ENCODE data around the gene CEMIP. TPM values are rescaled to one million over a fixed set of nuclear protein-coding genes. Genes with fewer than 3 reads are reported as not detected.

CEMIP gene
- total RNA-seq, 1 donor from 2014 or later, result 5.3 TPM

- DNase-seq (ENCODE audit: low read depth) (no peak), FAIRE-seq (no peak)
- H3K36me3 ChIP-seq (ENCODE audit: control insufficient read depth, insufficient read depth, low read length), result no peaks in the 10 kb centered on the region
- no peak overlapping the region for H3K4me3 ChIP-seq (ENCODE audit: low read depth, low read length)
- TF ChIP-seq CTCF (IDR thresholded peaks at IDR 0.05; ENCODE audit: insufficient read depth, low read length, severe bottlenecking), result no peak
- no peaks in the 10 kb centered on the region for H3K27me3 ChIP-seq (ENCODE audit: control insufficient read depth, insufficient read depth, low read length)
These were observed 52.0 kb downstream of the CEMIP start for GRCh38 chr15:80831192-80831591.

GRCh38 chr15:80831606-80832224 lies 52.5 kb downstream of the CEMIP start:
- DNase-seq (ENCODE audit: low read depth) (no peak), FAIRE-seq (no peak)
- Histone ChIP-seq H3K27me3 (ENCODE audit: control insufficient read depth, insufficient read depth, low read length) (no peaks in the 10 kb centered on the region), H3K4me3 (ENCODE audit: low read depth, low read length) (no peak overlapping the region), H3K36me3 (ENCODE audit: control insufficient read depth, insufficient read depth, low read length) (no peaks in the 10 kb centered on the region)
- no peak for TF ChIP-seq CTCF (IDR thresholded peaks at IDR 0.05; ENCODE audit: insufficient read depth, low read length, severe bottlenecking)

- no peak for TF ChIP-seq CTCF (IDR thresholded peaks at IDR 0.05; ENCODE audit: insufficient read depth, low read length, severe bottlenecking)
- DNase-seq (ENCODE audit: low read depth) (no peak), FAIRE-seq (peak; percentile 28)
- H3K36me3 ChIP-seq (ENCODE audit: control insufficient read depth, insufficient read depth, low read length), result no peaks in the 10 kb centered on the region
- H3K4me3 ChIP-seq (ENCODE audit: low read depth, low read length), result no peak overlapping the region
- H3K27me3 ChIP-seq (ENCODE audit: control insufficient read depth, insufficient read depth, low read length), result no peaks in the 10 kb centered on the region
These were observed 53.5 kb downstream of the CEMIP start for GRCh38 chr15:80832686-80833085.

- Histone ChIP-seq H3K4me3 (ENCODE audit: low read depth, low read length) (no peak overlapping the region), H3K36me3 (ENCODE audit: control insufficient read depth, insufficient read depth, low read length) (no peaks in the 10 kb centered on the region), H3K27me3 (ENCODE audit: control insufficient read depth, insufficient read depth, low read length) (no peaks in the 10 kb centered on the region)
- no peak for FAIRE-seq
- no peak for DNase-seq (ENCODE audit: low read depth)
- TF ChIP-seq CTCF (IDR thresholded peaks at IDR 0.05; ENCODE audit: insufficient read depth, low read length, severe bottlenecking), result no peak
These were observed 55.2 kb downstream of the CEMIP start for GRCh38 chr15:80834402-80834801.

GRCh38 chr15:80834906-80835305 lies 55.7 kb downstream of the CEMIP start:
- FAIRE-seq (no peak), DNase-seq (ENCODE audit: low read depth) (no peak)
- TF ChIP-seq CTCF (IDR thresholded peaks at IDR 0.05; ENCODE audit: insufficient read depth, low read length, severe bottlenecking), result no peak
- H3K4me3 ChIP-seq (ENCODE audit: low read depth, low read length), result no peak overlapping the region
- no peaks in the 10 kb centered on the region for H3K27me3 ChIP-seq (ENCODE audit: control insufficient read depth, insufficient read depth, low read length)
- H3K36me3 ChIP-seq (ENCODE audit: control insufficient read depth, insufficient read depth, low read length), result no peaks in the 10 kb centered on the region

GRCh38 chr15:80835336-80835735 lies 56.2 kb downstream of the CEMIP start:
- FAIRE-seq (no peak), DNase-seq (ENCODE audit: low read depth) (no peak)
- H3K4me3 ChIP-seq (ENCODE audit: low read depth, low read length), result no peak overlapping the region
- no peaks in the 10 kb centered on the region for H3K27me3 ChIP-seq (ENCODE audit: control insufficient read depth, insufficient read depth, low read length)
- TF ChIP-seq CTCF (IDR thresholded peaks at IDR 0.05; ENCODE audit: insufficient read depth, low read length, severe bottlenecking), result no peak
- no peaks in the 10 kb centered on the region for H3K36me3 ChIP-seq (ENCODE audit: control insufficient read depth, insufficient read depth, low read length)

All from bronchial epithelial cell (primary cell).